ENCODE data around the gene KRT25. TPM values are rescaled to one million over a fixed set of nuclear protein-coding genes. Genes with fewer than 3 reads are reported as not detected.

The KRT25 gene
- not detected for total RNA-seq (ENCODE audit: unreplicated experiment)
- long read RNA-seq = 0 reads

- no peak for TF ChIP-seq CTCF (IDR thresholded peaks at IDR 0.05; ENCODE audit: partially characterized antibody, unreplicated experiment)
- no peak for DNase-seq
- Mint-ChIP-seq H3K27me3 (ENCODE audit: unreplicated experiment) (no peaks in the 10 kb centered on the region), H3K4me3 (ENCODE audit: unreplicated experiment) (no peak within 1 kb of the TSS), H3K36me3 (ENCODE audit: unreplicated experiment) (peaks cover 2% of the 10 kb centered on the region), H3K27ac (ENCODE audit: unreplicated experiment) (no peak within 1 kb of the TSS), H3K9me3 (ENCODE audit: unreplicated experiment) (peaks cover 1% of the 10 kb centered on the region), H3K4me1 (ENCODE audit: low read depth, unreplicated experiment) (no peaks in the 10 kb centered on the region)
These were observed at the start of gene KRT25 for GRCh38 chr17:40755231-40755630. KRT25 (minus strand) TSS chr17:40755331; CDS start chr17:40755271, 60 bp downstream.

- H3K27ac Mint-ChIP-seq (ENCODE audit: unreplicated experiment) = no peak overlapping the region
- no peaks in the 10 kb centered on the region for H3K4me1 Mint-ChIP-seq (ENCODE audit: low read depth, unreplicated experiment)
- TF ChIP-seq CTCF (IDR thresholded peaks at IDR 0.05; ENCODE audit: partially characterized antibody, unreplicated experiment) = peak; percentile 91
- DNase-seq = peak; percentile 86
- peaks cover 4% of the 10 kb centered on the region for H3K36me3 Mint-ChIP-seq (ENCODE audit: unreplicated experiment)
- peaks cover 2% of the 10 kb centered on the region for H3K27me3 Mint-ChIP-seq (ENCODE audit: unreplicated experiment)
- no peaks in the 10 kb centered on the region for H3K9me3 Mint-ChIP-seq (ENCODE audit: unreplicated experiment)
- no peak overlapping the region for H3K4me3 Mint-ChIP-seq (ENCODE audit: unreplicated experiment)
These were observed 48.5 kb upstream of the KRT25 start for GRCh38 chr17:40803617-40804082.

GRCh38 chr17:40801157-40801556, 46.0 kb upstream of the KRT25 start:
- no peak for DNase-seq
- H3K36me3 Mint-ChIP-seq (ENCODE audit: unreplicated experiment) = peaks cover 4% of the 10 kb centered on the region
- peaks cover 2% of the 10 kb centered on the region for H3K4me1 Mint-ChIP-seq (ENCODE audit: low read depth, unreplicated experiment)
- no peak overlapping the region for H3K4me3 Mint-ChIP-seq (ENCODE audit: unreplicated experiment)
- H3K9me3 Mint-ChIP-seq (ENCODE audit: unreplicated experiment) = no peaks in the 10 kb centered on the region
- no peak overlapping the region for H3K27ac Mint-ChIP-seq (ENCODE audit: unreplicated experiment)
- peaks cover 2% of the 10 kb centered on the region for H3K27me3 Mint-ChIP-seq (ENCODE audit: unreplicated experiment)
- TF ChIP-seq CTCF (IDR thresholded peaks at IDR 0.05; ENCODE audit: partially characterized antibody, unreplicated experiment) = no peak

- H3K4me1 Mint-ChIP-seq (ENCODE audit: low read depth, unreplicated experiment) = peaks cover 4% of the 10 kb centered on the region
- H3K4me3 Mint-ChIP-seq (ENCODE audit: unreplicated experiment) = no peak overlapping the region
- peaks cover 4% of the 10 kb centered on the region for H3K36me3 Mint-ChIP-seq (ENCODE audit: unreplicated experiment)
- H3K27ac Mint-ChIP-seq (ENCODE audit: unreplicated experiment) = no peak overlapping the region
- no peak for TF ChIP-seq CTCF (IDR thresholded peaks at IDR 0.05; ENCODE audit: partially characterized antibody, unreplicated experiment)
- H3K27me3 Mint-ChIP-seq (ENCODE audit: unreplicated experiment) = peaks cover 2% of the 10 kb centered on the region
- H3K9me3 Mint-ChIP-seq (ENCODE audit: unreplicated experiment) = no peaks in the 10 kb centered on the region
- no peak for DNase-seq
These were observed 45.2 kb upstream of the KRT25 start for GRCh38 chr17:40800381-40800780.

- H3K4me3 Mint-ChIP-seq (ENCODE audit: unreplicated experiment) = no peak within 1 kb of the TSS
- DNase-seq = no peak
- no peak for TF ChIP-seq CTCF (IDR thresholded peaks at IDR 0.05; ENCODE audit: partially characterized antibody, unreplicated experiment)
- H3K27ac Mint-ChIP-seq (ENCODE audit: unreplicated experiment) = no peak within 1 kb of the TSS
- H3K27me3 Mint-ChIP-seq (ENCODE audit: unreplicated experiment) = peaks cover 2% of the 10 kb centered on the region
- no peaks in the 10 kb centered on the region for H3K9me3 Mint-ChIP-seq (ENCODE audit: unreplicated experiment)
- H3K4me1 Mint-ChIP-seq (ENCODE audit: low read depth, unreplicated experiment) = peaks cover 4% of the 10 kb centered on the region
- H3K36me3 Mint-ChIP-seq (ENCODE audit: unreplicated experiment) = no peaks in the 10 kb centered on the region
These were observed 44.7 kb upstream of the KRT25 start, which contains the start of gene KRT28 for GRCh38 chr17:40799859-40800258. KRT28 (minus strand) TSS chr17:40799959; CDS start chr17:40799893, 66 bp downstream.

Data from glutamatergic neuron (in vitro differentiated cells).